Body of pancreas (tissue), 4 donors: Measurements from ENCODE around the gene PABPN1L. TPM values are rescaled to one million over a fixed set of nuclear protein-coding genes. Genes with fewer than 3 reads are reported as not detected.

ENCODE experiments used
- ATAC-seq: fragments of 150-250 bp; one replicate; pipeline ENCODE4 v1.9.1; 2016
- DNase-seq, 4 donors: peaks; one replicate each; pipeline ENCODE4 v3.0.0-alpha.2; 2019
- H3K27ac ChIP-seq, 4 donors: fragments of 200-600 bp; sonication (generic); 1 replicate in 3 of 4; 2 replicates in 1 of 4; pipeline versions ENCODE4 v1.5.1 to v1.6.1; 2016 to 2019; ENCODE audit warnings: mild to moderate bottlenecking in 1 of 4, mixed read lengths in 1 of 4, moderate library complexity in 1 of 4
- H3K27me3 ChIP-seq, 2 donors: fragments of 200-600 bp; sonication (generic); one replicate each; pipeline ENCODE4 v1.6.0; 2016; ENCODE audit warnings: mild to moderate bottlenecking in 1 of 2
- H3K36me3 ChIP-seq, 2 donors: fragments of 200-600 bp; sonication (generic); replicated peaks in 1 of 2; 2 replicates each; pipeline ENCODE4 v1.5.1; 2016; ENCODE audit warnings: low read depth in 2 of 2; ENCODE audit not compliant: insufficient read depth in 1 of 2
- H3K4me1 ChIP-seq: fragments of 200-600 bp; sonication (generic); one replicate; pipeline ENCODE4 v1.6.0; 2016
- H3K4me3 ChIP-seq, 2 donors: fragments of 200-600 bp; sonication (generic); 1 replicate in 1 of 2; 2 replicates in 1 of 2; pipeline ENCODE4 v1.5.1; 2016 to 2019
- H3K9me3 ChIP-seq, 3 donors: fragments of 200-600 bp; sonication (generic); 1 replicate in 2 of 3; 2 replicates in 1 of 3; pipeline ENCODE4 v1.5.1; 2016
- POLR2A ChIP-seq, 3 donors: fragments of 450-650 bp; IDR thresholded peaks; one replicate each; pipeline ENCODE4 v1.6.1; 2016; ENCODE audit warnings: antibody characterized with exemption in 3 of 3, mild to moderate bottlenecking in 2 of 3
- WGBS, 2 donors: methylation state at CpG; one replicate each; pipeline ENCODE4 v1.1.5; 2017; 5-methylcytosine and 5-hydroxymethylcytosine counted together
- intact Hi-C: fragments of 100-400 bp; cut with DNase I; formaldehyde crosslinking; loops from one replicate; pipeline ENCODE4 v1.15.1; 2023
- total RNA-seq, 2 donors: library from RNA; depleted of rRNA; stranded (reverse); fragments of >200 nt; gene quantifications; one replicate each; pipeline ENCODE4 v1.1.0, GENCODE V29; 2016
- TF ChIP-seq, protein P1 (sequence below), 7 experiments: fragments of 450-650 bp in 4 of 7; fragments of 200-600 bp in 3 of 7; sonication (generic) in 3 of 7; IDR thresholded peaks; one replicate each; pipeline ENCODE4 v1.5.1; 2016 to 2019; ENCODE audit warnings: antibody characterized with exemption in 7 of 7

PABPN1L gene
- total RNA-seq, 2 donors from 2014 or later, result not detected

DNA sequence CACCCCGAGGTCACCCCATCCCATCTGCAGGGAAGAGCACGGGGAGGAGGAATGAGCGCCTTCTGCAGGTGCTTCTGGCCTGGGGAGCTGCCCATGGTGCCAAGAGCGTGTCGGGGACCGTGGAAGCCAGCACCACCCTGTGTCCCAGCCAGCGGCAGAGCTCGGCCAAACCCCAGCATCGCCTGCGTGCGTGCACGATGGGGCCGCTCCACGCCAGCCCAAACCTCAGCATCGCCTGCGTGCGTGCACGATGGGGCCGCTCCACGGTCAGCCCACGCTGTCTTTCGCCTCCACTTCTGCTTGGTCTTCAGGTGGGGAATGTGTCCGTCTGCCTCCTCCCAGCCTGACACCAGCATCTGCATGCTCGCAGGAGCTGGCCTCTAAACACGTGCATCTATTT is 23.7 kb downstream of the PABPN1L start:
- intact Hi-C loops, result no loop called here
- H3K4me3 ChIP-seq, result no peak overlapping the region
- no peaks in the 10 kb centered on the region for H3K27me3 ChIP-seq
- 91 to 94% methylated on average over 9 to 25 of the region's 25 CpGs for WGBS, 2 donors
- DNase-seq (no peak), ATAC-seq (no peak)
- no peaks in the 10 kb centered on the region for H3K36me3 ChIP-seq
- H3K4me1 ChIP-seq, result no peaks in the 10 kb centered on the region
- TF ChIP-seq POLR2A (IDR thresholded peaks at IDR 0.05), result no peak
- TF ChIP-seq, protein P1, sequence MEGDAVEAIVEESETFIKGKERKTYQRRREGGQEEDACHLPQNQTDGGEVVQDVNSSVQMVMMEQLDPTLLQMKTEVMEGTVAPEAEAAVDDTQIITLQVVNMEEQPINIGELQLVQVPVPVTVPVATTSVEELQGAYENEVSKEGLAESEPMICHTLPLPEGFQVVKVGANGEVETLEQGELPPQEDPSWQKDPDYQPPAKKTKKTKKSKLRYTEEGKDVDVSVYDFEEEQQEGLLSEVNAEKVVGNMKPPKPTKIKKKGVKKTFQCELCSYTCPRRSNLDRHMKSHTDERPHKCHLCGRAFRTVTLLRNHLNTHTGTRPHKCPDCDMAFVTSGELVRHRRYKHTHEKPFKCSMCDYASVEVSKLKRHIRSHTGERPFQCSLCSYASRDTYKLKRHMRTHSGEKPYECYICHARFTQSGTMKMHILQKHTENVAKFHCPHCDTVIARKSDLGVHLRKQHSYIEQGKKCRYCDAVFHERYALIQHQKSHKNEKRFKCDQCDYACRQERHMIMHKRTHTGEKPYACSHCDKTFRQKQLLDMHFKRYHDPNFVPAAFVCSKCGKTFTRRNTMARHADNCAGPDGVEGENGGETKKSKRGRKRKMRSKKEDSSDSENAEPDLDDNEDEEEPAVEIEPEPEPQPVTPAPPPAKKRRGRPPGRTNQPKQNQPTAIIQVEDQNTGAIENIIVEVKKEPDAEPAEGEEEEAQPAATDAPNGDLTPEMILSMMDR (IDR thresholded peaks at IDR 0.05), result no peak
- no peaks in the 10 kb centered on the region for H3K9me3 ChIP-seq
- no peak overlapping the region for H3K27ac ChIP-seq

DNA sequence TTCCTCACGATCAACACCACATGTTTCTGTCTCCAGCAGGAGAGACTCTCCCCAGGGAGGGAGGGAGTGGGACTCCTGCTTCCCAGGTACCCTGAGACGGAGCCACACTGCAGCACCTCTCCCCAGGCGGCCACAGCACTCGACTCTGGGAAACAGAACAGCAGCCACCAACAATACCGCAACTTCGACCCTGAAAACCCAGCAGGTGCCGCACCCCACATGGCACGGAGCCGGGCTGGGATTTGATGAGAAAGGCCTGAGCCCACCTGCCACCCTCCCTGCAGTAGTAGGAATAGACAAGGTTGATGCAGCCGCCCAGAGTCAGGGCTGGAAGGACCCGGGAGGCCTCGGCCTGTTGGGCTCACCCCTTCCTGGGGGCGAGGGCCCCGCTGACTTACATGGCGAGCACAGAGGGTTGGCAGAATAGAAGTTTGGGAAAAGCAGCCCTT is 24.1 kb downstream of the PABPN1L start:
- no peaks in the 10 kb centered on the region for H3K4me1 ChIP-seq
- ATAC-seq, result no peak
- no peaks in the 10 kb centered on the region for H3K27me3 ChIP-seq
- WGBS, 2 donors, result 85 to 88% methylated on average over 5 to 13 of the region's 15 CpGs
- H3K27ac ChIP-seq, result no peak overlapping the region
- intact Hi-C loops, result no loop called here
- TF ChIP-seq POLR2A (IDR thresholded peaks at IDR 0.05), result no peak
- TF ChIP-seq, protein P1 (IDR thresholded peaks at IDR 0.05), result no peak
- H3K4me3 ChIP-seq, result no peak overlapping the region
- H3K9me3 ChIP-seq, result no peaks in the 10 kb centered on the region
- no peaks in the 10 kb centered on the region for H3K36me3 ChIP-seq
- DNase-seq, result no peak

DNA sequence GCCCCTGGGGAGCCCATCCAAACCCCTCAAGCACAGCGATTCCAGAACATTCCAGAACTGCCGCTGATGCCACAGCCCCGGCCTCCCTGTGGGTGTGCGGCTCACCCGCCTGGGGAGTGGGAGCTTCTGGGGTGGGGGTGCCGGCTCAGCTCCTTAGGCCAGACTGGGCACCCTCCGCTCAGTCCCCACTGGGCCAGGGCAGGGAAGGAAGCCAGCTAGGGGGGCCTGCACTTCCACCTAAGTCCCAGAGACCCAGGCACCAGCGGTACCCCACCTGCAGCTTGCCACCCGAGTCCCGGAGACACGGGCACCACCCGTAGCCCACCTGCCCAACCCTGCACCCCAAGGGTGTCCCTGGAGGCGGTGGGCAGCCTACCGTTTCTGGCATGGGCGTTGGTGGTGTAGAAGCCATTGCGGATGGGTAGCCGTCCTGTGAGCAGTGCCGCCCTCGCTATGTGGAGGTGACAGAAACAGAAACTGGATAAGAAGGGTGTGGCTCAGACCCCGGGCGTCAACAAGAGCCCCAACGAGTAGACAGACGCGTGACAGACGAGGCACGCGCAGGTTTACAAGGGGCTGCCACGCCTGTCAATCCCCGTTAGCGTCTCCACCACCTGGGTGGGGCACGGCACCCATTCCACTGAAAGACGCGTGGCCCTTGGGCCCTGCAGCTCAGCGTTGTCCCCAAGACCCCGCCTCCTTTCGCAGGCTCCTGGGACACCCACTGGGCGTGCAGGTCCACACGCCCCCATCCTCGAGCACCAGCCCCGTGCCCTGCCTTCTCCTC is 24.7 kb downstream of the PABPN1L start:
- intact Hi-C loops, result no loop called here
- Histone ChIP-seq H3K27ac (no peak overlapping the region), H3K4me3 (no peak overlapping the region), H3K4me1 (no peaks in the 10 kb centered on the region), H3K36me3 (no peaks in the 10 kb centered on the region), H3K9me3 (no peaks in the 10 kb centered on the region), H3K27me3 (no peaks in the 10 kb centered on the region)
- WGBS, 2 donors, result 88 to 94% methylated on average over 38 to 39 of the region's 40 CpGs
- ATAC-seq, result no peak
- DNase-seq, result no peak
- no peak for TF ChIP-seq POLR2A (IDR thresholded peaks at IDR 0.05)
- TF ChIP-seq, protein P1 (IDR thresholded peaks at IDR 0.05), result no peak

DNA sequence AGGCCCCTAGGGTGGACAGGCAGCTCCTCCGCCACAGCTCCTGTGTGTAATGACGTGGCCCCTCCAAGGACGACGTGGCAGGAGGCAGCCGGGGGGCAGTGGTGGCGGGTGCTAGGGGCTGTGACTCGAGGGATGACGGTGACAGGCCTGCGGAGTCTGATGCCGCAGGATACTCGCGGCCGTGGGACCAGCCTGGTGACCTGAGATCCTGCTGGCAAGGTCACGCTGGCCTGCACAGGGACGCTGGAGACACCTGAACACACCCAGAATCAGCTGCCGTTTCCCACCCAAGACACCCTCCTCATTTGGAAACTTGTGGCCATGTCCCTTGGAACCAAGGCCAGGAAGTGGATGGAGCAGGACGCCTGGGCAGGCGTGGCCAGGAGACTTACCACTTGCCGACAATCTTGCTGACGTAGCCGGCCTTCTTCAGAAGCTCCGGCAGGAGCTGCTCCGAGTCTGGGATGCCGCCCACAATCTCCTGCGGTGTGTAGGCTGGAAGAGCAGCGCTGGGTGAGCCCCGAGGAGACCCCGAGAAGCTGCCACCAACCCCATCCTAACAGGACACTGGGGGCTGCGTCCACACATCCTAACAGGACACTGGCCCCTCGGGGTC is 25.8 kb downstream of the PABPN1L start:
- Histone ChIP-seq H3K4me3 (no peak overlapping the region), H3K27me3 (no peaks in the 10 kb centered on the region), H3K9me3 (no peaks in the 10 kb centered on the region), H3K4me1 (no peaks in the 10 kb centered on the region), H3K36me3 (no peaks in the 10 kb centered on the region), H3K27ac (no peak overlapping the region)
- no peak for DNase-seq
- intact Hi-C loops, result no loop called here
- no peak for ATAC-seq
- TF ChIP-seq, protein P1 (IDR thresholded peaks at IDR 0.05), result no peak
- no peak for TF ChIP-seq POLR2A (IDR thresholded peaks at IDR 0.05)
- 90 to 100% methylated on average over 7 to 29 of the region's 30 CpGs for WGBS, 2 donors
